HG02885 (cell line): ENCODE results near the gene CFAP410.
"Not testable (repeated sequence)": the region's sequence is repeated elsewhere in the genome, so short reads cannot be mapped to it uniquely, and the experiment has no call there.

Source experiments
- ATAC-seq: cut with Tn5 transposase; IDR thresholded peaks from one replicate; pipeline ENCODE4 v1.9.1; 2021; ENCODE audit warnings: mild to moderate bottlenecking; ENCODE audit not compliant: unreplicated experiment, poor library complexity

The CFAP410 gene

GRCh38 chr21:44370027-44370735 is 31.0 kb upstream of the CFAP410 start:
- ATAC-seq: no peak

GRCh38 chr21:44368711-44369446 is 29.7 kb upstream of the CFAP410 start:
- no peak for ATAC-seq

- ATAC-seq: no peak
These were observed 27.5 kb upstream of the CFAP410 start for GRCh38 chr21:44366586-44367211.

GRCh38 chr21:44365967-44366585 is 26.9 kb upstream of the CFAP410 start:
- ATAC-seq: no peak

GRCh38 chr21:44365251-44365966 is 26.2 kb upstream of the CFAP410 start:
- no peak for ATAC-seq

- ATAC-seq: no peak
These were observed 25.2 kb upstream of the CFAP410 start for GRCh38 chr21:44364151-44365053.

- no peak for ATAC-seq
These were observed 24.1 kb upstream of the CFAP410 start for GRCh38 chr21:44363278-44363677.

- not testable (repeated sequence) for ATAC-seq
These were observed 22.7 kb upstream of the CFAP410 start for GRCh38 chr21:44361903-44362302.

- no peak for ATAC-seq
These were observed 21.0 kb upstream of the CFAP410 start for GRCh38 chr21:44360159-44360558.

GRCh38 chr21:44359396-44359795 is 20.2 kb upstream of the CFAP410 start:
- ATAC-seq: no peak

- no peak for ATAC-seq
These were observed 18.1 kb upstream of the CFAP410 start for GRCh38 chr21:44357064-44357837.

GRCh38 chr21:44356636-44357035 is 17.4 kb upstream of the CFAP410 start:
- no peak for ATAC-seq

GRCh38 chr21:44356160-44356559 is 17.0 kb upstream of the CFAP410 start:
- ATAC-seq: no peak

- no peak for ATAC-seq
These were observed 15.9 kb upstream of the CFAP410 start for GRCh38 chr21:44354775-44355771.

- no peak for ATAC-seq
These were observed 14.8 kb upstream of the CFAP410 start for GRCh38 chr21:44354001-44354405.

- ATAC-seq: no peak
These were observed 14.2 kb upstream of the CFAP410 start, which contains the start of gene TRPM2 for GRCh38 chr21:44353191-44353970. TRPM2 (plus strand) TSS chr21:44353621; CDS start chr21:44353701, 80 bp downstream.
